Measurements from ENCODE around the gene MAML1.
"Not testable (repeated sequence)": the region's sequence is repeated elsewhere in the genome, so short reads cannot be mapped to it uniquely, and the experiment has no call there.

MAML1 gene, protein sequence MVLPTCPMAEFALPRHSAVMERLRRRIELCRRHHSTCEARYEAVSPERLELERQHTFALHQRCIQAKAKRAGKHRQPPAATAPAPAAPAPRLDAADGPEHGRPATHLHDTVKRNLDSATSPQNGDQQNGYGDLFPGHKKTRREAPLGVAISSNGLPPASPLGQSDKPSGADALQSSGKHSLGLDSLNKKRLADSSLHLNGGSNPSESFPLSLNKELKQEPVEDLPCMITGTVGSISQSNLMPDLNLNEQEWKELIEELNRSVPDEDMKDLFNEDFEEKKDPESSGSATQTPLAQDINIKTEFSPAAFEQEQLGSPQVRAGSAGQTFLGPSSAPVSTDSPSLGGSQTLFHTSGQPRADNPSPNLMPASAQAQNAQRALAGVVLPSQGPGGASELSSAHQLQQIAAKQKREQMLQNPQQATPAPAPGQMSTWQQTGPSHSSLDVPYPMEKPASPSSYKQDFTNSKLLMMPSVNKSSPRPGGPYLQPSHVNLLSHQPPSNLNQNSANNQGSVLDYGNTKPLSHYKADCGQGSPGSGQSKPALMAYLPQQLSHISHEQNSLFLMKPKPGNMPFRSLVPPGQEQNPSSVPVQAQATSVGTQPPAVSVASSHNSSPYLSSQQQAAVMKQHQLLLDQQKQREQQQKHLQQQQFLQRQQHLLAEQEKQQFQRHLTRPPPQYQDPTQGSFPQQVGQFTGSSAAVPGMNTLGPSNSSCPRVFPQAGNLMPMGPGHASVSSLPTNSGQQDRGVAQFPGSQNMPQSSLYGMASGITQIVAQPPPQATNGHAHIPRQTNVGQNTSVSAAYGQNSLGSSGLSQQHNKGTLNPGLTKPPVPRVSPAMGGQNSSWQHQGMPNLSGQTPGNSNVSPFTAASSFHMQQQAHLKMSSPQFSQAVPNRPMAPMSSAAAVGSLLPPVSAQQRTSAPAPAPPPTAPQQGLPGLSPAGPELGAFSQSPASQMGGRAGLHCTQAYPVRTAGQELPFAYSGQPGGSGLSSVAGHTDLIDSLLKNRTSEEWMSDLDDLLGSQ

DNA sequence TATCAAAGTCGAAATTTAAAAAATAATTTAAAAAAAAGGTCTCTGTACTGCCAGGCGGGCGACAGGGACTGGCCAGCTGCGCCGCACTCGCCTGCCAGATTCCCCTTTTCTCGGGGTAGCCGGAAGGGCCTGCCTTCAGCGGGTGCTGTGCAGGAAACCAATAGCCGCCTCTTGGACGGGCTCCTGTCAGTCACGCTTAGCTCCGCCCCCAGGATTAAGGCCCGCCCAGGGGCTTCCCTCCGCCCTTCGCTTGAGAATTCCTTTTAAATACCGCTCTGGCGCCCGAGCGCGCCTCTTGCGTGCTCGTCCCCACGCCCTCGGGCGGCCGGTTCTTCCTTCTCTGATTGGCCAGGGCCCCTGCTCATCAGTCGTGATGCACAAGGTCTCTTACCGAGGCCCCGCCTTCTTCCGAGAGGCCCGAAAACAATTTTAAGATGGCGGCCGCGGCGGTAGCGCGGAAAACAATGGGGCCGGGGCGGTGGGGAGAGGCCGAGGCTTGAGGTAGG lies at the start of gene MAML1:
TSS of gene MAML1 (plus strand) at position 411 of the 506 bp plus-strand sequence. CDS start 291 bp downstream, outside the sequence.
- DNase-seq: peak; percentile 97 to 99

GRCh38 chr5:179689212-179689611 lies 43.4 kb upstream of the MAML1 start:
- not testable (repeated sequence) for DNase-seq

GRCh38 chr5:179694561-179694960 lies 38.1 kb upstream of the MAML1 start:
- DNase-seq: no peak

- no peak for DNase-seq
These were observed 36.0 kb upstream of the MAML1 start for GRCh38 chr5:179696603-179697002.

- no peak for DNase-seq
These were observed 35.5 kb upstream of the MAML1 start for GRCh38 chr5:179697108-179697507.

DNA sequence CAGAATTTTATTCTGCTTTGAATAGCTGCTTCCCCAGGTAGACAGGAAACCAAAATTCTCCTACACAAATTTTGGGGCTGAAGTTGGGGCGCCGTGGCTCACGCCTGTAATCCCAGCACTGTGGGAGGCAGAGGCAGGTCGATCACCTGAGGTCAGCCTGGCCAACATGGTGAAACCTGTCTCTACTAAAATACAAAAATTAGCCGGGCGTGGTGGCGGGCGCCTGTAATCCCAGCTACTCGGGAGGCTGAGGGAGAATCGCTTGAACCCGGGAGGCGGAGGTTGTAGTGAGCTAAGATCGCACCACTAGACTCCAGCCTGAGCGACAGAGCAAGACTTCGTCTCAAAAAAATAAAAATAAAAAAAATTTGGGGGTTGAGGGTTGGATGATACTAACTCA lies 35.1 kb upstream of the MAML1 start:
- not testable (repeated sequence) for DNase-seq

DNA sequence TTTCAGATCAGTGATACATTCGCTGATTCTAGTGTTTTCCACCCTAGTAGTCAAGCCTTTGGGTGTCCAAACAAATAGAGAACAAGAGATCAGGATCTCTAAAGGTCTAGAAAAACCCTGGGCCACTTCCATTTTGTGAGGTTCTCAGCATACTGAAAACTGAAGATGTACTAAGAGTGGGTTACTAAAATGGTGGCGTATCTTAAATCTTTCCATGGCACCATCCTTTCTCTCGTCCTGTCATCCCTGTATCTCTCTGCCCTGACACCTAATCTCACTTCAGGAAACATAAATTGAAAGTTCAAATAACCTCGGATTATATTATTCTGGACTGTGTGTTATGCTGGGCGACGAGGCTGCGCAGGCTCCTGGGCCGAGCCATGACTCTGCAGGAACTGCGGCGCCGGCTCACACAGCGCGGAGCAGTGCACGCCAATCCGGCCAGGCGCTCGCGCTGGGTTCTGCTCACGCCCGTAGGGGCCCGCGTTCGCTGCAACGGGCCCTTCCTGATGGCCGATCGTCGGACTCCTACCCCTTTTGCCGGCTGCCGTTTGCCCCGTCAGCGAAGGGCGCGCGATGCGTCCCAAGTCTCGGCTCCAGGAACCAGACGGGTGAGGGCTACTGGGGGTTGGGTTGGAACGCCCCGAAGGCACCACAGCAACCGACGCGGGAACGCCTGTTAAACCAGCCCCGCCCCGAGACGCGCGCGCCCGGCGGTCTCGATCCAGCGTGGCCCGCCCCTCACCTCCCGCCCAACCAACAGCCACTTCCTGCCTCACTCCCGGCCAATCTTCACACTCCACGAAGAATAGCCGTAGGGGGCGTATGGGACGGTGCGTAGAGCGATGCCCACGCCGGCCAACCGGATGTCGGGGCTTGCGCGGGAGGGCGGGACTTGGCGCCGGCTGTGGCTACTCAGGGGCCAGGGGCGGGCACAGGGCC lies 34.4 kb upstream of the MAML1 start:
- DNase-seq: peak; percentile 95 to 98

DNA sequence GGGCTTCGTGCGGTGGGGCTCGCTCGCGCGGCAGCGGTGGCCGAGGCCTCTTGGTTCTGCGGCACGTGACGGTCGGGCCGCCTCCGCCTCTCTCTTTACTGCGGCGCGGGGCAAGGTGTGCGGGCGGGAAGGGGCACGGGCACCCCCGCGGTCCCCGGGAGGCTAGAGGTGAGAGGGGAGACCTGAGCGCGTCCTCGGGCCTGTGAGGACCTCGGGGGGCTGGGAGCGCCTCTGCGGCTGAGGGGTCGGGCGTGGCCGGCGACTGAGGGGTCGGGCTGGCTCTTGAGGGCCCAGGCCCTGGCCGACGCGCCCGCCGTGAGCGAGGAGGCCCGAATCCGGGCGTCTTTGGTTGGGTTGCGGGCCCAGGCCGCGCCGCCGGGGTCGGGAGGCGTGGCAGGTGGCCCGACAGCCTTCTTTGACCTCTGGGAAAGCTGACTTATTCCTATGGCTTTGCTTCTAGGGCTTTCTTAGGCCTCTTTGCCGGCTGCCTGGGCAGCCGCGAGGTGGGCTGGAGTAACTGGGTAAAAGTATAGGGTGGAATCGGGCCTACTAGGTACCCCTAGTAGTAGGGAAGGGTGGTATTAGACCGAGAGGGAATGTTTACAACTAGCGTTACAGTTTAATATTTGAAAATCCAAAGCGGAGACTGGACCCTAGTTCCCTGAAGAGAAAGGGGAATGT lies 33.5 kb upstream of the MAML1 start, which contains the start of gene CANX:
TSS of gene CANX (plus strand) at position 33 of the 681 bp plus-strand sequence. CDS start 6,715 bp downstream, outside the sequence.
- DNase-seq: no peak

GRCh38 chr5:179699616-179700237 lies 32.9 kb upstream of the MAML1 start:
- peak in 1 of 2 experiments; percentile 36 for DNase-seq

GRCh38 chr5:179700401-179700918 lies 32.2 kb upstream of the MAML1 start:
- no peak for DNase-seq

DNA sequence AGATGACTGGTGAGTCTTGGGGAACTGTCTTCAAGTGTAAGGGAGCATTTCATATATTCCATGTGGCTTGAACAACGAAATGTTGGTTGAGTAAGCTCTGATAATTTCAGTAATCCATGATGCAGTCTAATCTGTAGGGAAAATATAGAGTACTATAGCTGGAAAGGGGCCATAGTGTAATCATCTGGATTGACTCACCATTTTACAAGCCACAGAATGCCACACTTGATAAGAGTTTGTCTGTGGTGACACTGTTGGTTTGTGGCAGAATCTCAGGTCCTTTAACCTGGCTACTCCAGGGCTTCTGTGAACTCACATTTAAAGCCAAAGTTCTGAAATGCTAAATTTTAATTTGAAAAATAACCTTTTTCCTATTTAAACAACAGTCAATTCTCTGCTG lies 16.3 kb upstream of the MAML1 start:
- no peak for DNase-seq

GRCh38 chr5:179720222-179720621 lies 12.4 kb upstream of the MAML1 start:
- DNase-seq: no peak

- no peak for DNase-seq
These were observed 8.5 kb upstream of the MAML1 start for GRCh38 chr5:179724163-179724562.

- DNase-seq: no peak
These were observed 5.5 kb upstream of the MAML1 start for GRCh38 chr5:179727106-179727505.

DNA sequence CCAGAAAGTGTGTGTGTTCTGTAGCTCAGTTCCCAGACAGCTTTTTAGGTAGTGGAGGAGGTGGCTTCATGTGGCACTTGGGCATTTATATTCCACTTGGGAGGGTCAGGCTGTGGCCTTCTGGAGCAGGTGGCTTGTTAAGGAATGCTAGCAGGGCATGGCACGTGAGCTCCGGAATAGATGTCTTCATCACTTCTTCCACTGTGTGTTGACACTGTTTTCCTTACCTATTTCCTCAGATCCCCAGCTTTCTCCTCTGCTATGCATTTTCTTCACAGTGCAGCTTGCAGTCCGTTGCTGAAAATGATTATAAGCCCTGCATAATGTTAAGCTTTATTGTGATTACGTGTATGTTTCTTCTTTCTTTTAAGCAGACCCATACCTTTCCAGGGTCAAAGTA lies 3.3 kb upstream of the MAML1 start:
- no peak for DNase-seq

DNA sequence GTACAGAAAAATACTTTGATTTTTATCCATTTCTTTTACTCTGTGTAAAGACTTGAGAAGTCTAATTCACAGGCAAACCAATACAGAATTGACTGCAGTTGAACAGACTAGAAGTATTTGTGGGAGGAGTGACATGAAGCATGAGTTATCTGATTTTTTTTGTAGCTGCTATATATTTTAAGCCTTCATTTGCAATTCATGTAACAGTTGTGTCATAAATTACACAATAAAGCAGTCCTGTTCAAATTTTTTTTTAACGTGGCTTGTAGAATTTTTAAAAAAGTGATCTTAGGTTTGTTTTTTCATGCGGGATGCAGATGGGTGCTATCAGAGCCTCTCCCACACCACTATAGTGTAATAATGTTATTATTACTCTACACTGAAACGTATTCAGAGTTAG lies 2.9 kb upstream of the MAML1 start:
- no peak for DNase-seq

DNA sequence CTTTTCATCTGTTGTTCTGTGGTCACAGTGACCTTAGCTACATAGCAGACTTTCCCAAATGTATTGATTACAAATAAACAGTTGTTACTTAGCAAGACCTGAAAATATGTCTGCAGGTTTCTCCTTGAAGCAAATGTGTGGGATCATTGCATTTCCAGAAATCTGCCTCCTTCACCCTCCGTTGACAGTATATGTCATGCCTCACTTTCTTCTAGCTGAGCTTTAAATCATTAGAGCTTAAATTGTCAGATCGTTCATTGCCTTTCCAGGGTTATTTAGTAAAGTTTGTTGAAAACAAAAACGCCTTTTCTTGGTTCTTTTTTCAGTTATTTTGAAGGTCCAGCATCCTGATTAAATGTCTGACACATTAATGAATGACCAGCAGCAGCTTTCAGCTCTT lies 2.3 kb upstream of the MAML1 start:
- no peak for DNase-seq

DNA sequence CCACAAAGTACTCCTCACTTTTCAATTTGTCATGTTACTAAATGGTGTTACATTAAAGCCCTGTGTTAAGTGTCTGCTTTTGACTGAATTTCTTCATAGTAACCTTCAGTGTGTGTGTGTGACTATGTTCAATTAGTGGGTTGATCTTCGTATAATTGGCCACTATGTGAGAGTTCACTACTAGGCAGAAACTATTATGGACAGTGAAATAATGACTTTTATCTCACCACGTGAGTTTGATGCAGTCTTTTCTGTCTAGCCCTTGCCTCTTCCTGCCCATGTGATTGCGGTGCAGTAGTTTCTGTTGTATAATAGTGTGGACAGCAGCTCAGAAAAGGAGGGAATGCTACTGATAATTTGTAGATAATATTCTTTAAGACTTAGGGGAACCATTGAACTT lies 1.8 kb upstream of the MAML1 start:
- no peak for DNase-seq

- peak in 1 of 2 experiments; percentile 32 for DNase-seq
These were observed 721 bp upstream of the MAML1 start for GRCh38 chr5:179731791-179732411.
